Activated CD4-positive, alpha-beta T cell treated with anti-CD3 and anti-CD28 coated beads for 24 hours (primary cell): ENCODE results near the gene FFAR2.
"Not testable (repeated sequence)": the region's sequence is repeated elsewhere in the genome, so short reads cannot be mapped to it uniquely, and the experiment has no call there.

Source experiments
- DNase-seq, 2 donors: peaks; one replicate each; pipeline ENCODE4 v3.0.0-alpha.2; 2020; ENCODE audit warnings: low read depth in 2 of 2

FFAR2 gene

GRCh38 chr19:35447606-35448469, at the start of gene FFAR2:
FFAR2 (plus strand) TSS chr19:35448257; CDS start chr19:35449715, 1,458 bp downstream.
- DNase-seq: no peak

- no peak for DNase-seq
Observed at GRCh38 chr19:35398570-35398969, 49.5 kb upstream of the FFAR2 start.

- no peak for DNase-seq
Observed at GRCh38 chr19:35399231-35399630, 48.8 kb upstream of the FFAR2 start.

GRCh38 chr19:35399948-35400772, 47.9 kb upstream of the FFAR2 start:
- DNase-seq: no peak

- no peak for DNase-seq
Observed at GRCh38 chr19:35400773-35401100, 47.3 kb upstream of the FFAR2 start.

GRCh38 chr19:35401416-35401815, 46.6 kb upstream of the FFAR2 start:
- DNase-seq: not testable (repeated sequence)

- DNase-seq: no peak
Observed at GRCh38 chr19:35403116-35403760, 44.8 kb upstream of the FFAR2 start.

- DNase-seq: peak; percentile 6 to 52
Observed at GRCh38 chr19:35404879-35405622, 43.0 kb upstream of the FFAR2 start.

GRCh38 chr19:35407619-35408018, 40.4 kb upstream of the FFAR2 start:
- no peak for DNase-seq

- no peak for DNase-seq
Observed at GRCh38 chr19:35408284-35409171, 39.5 kb upstream of the FFAR2 start.

GRCh38 chr19:35409191-35409590, 38.9 kb upstream of the FFAR2 start:
- no peak for DNase-seq

GRCh38 chr19:35410487-35410886, 37.6 kb upstream of the FFAR2 start:
- no peak for DNase-seq

GRCh38 chr19:35414442-35414841, 33.6 kb upstream of the FFAR2 start:
- DNase-seq: no peak

- no peak for DNase-seq
Observed at GRCh38 chr19:35416331-35416730, 31.7 kb upstream of the FFAR2 start.

GRCh38 chr19:35417278-35417677, 30.8 kb upstream of the FFAR2 start:
- no peak for DNase-seq

- no peak for DNase-seq
Observed at GRCh38 chr19:35417713-35418534, 30.1 kb upstream of the FFAR2 start.

- DNase-seq: no peak
Observed at GRCh38 chr19:35419046-35419445, 29.0 kb upstream of the FFAR2 start.

GRCh38 chr19:35419805-35420204, 28.3 kb upstream of the FFAR2 start:
- no peak for DNase-seq

- no peak for DNase-seq
Observed at GRCh38 chr19:35421362-35421761, 26.7 kb upstream of the FFAR2 start.

GRCh38 chr19:35423406-35423805, 24.7 kb upstream of the FFAR2 start:
- not testable (repeated sequence) for DNase-seq
